CD14-positive monocyte (primary cell): ENCODE results near the gene TBPL1. TPM values are rescaled to one million over a fixed set of nuclear protein-coding genes. Genes with fewer than 3 reads are reported as not detected.

Experiments
- DNase-seq, 3 donors: peaks; one replicate each; pipeline ENCODE4 v3.0.0-alpha.2; 2011 to 2022
- H2AFZ ChIP-seq: 2 replicates; pipeline ENCODE4 v1.6.0; 2012; ENCODE audit warnings: mild to moderate bottlenecking, low read depth, low read length, inconsistent platforms; ENCODE audit not compliant: insufficient read depth, poor library complexity, severe bottlenecking
- H3K27ac ChIP-seq, 2 donors: 1 replicate in 1 of 2; 2 replicates in 1 of 2; pipeline ENCODE4 v1.5.1; 2012 to 2013; ENCODE audit warnings: low read length in 2 of 2, control low read depth in 1 of 2, inconsistent platforms in 1 of 2, low read depth in 1 of 2, mild to moderate bottlenecking in 1 of 2
- H3K27me3 ChIP-seq, 2 donors: one replicate each; pipeline versions ENCODE4 v1.6.0 to v1.6.1; 2011 to 2013; ENCODE audit warnings: low read length in 2 of 2; ENCODE audit not compliant: control insufficient read depth in 2 of 2, insufficient read depth in 2 of 2
- H3K36me3 ChIP-seq, 2 donors: replicated peaks in 1 of 2; 1 replicate in 1 of 2; 2 replicates in 1 of 2; pipeline versions ENCODE4 v1.5.1 to v1.6.1; 2012 to 2013; ENCODE audit warnings: low read length in 2 of 2, control low read depth in 1 of 2, inconsistent platforms in 1 of 2, mild to moderate bottlenecking in 1 of 2; ENCODE audit not compliant: insufficient read depth in 2 of 2, control insufficient read depth in 1 of 2
- H3K4me1 ChIP-seq, 2 donors: 1 replicate in 1 of 2; 2 replicates in 1 of 2; pipeline versions ENCODE4 v1.5.1 to v1.6.1; 2012 to 2013; ENCODE audit warnings: low read length in 2 of 2, control low read depth in 1 of 2, inconsistent platforms in 1 of 2, mild to moderate bottlenecking in 1 of 2, moderate library complexity in 1 of 2; ENCODE audit not compliant: insufficient read depth in 2 of 2, control insufficient read depth in 1 of 2
- H3K4me2 ChIP-seq: replicated peaks from 2 replicates; pipeline ENCODE3; 2012; ENCODE audit warnings: low read length, moderate library complexity, mild to moderate bottlenecking; ENCODE audit not compliant: poor library complexity, severe bottlenecking; ENCODE audit errors: extremely low read depth
- H3K4me3 ChIP-seq, 3 experiments: fragments of 200-600 bp in 1 of 3; sonication (generic) in 1 of 3; replicated peaks in 1 of 3; 1 replicate in 2 of 3; 2 replicates in 1 of 3; pipeline ENCODE4 v1.5.1; 2011 to 2013; ENCODE audit warnings: low read length in 3 of 3, mild to moderate bottlenecking in 3 of 3, control low read depth in 2 of 3, low read depth in 2 of 3, inconsistent platforms in 1 of 3, moderate library complexity in 1 of 3
- H3K79me2 ChIP-seq: 2 replicates; pipeline ENCODE4 v1.6.0; 2012; ENCODE audit warnings: mild to moderate bottlenecking, control low read depth, inconsistent platforms, low read length, moderate library complexity; ENCODE audit not compliant: insufficient read depth
- H3K9ac ChIP-seq: 2 replicates; pipeline ENCODE4 v1.6.0; 2017; ENCODE audit warnings: low read length, mild to moderate bottlenecking; ENCODE audit not compliant: insufficient read depth, poor library complexity, severe bottlenecking
- H3K9me3 ChIP-seq, 2 donors: replicated peaks in 1 of 2; 1 replicate in 1 of 2; 2 replicates in 1 of 2; pipeline versions ENCODE4 v1.5.1 to v1.6.1; 2012 to 2013; ENCODE audit warnings: low read length in 2 of 2, control low read depth in 1 of 2; ENCODE audit not compliant: control insufficient read depth in 1 of 2, insufficient read depth in 1 of 2
- H4K20me1 ChIP-seq: 2 replicates; pipeline ENCODE4 v1.6.0; 2012; ENCODE audit warnings: mild to moderate bottlenecking, low read length, control low read depth, moderate library complexity; ENCODE audit not compliant: insufficient read depth
- H3K27ac Mint-ChIP-seq, 7 donors: one replicate each; pipeline ENCODE4 v1.8.0; 2020; ENCODE audit warnings: mild to moderate bottlenecking in 7 of 7, mixed read lengths in 7 of 7, moderate library complexity in 6 of 7, inconsistent platforms in 2 of 7
- H3K27me3 Mint-ChIP-seq, 3 donors: one replicate each; pipeline ENCODE4 v1.8.0; 2021 to 2022; ENCODE audit warnings: low read depth in 3 of 3, mild to moderate bottlenecking in 3 of 3, mixed read lengths in 3 of 3, moderate library complexity in 3 of 3, inconsistent platforms in 1 of 3
- H3K36me3 Mint-ChIP-seq, 2 donors: one replicate each; pipeline ENCODE4 v1.8.0; 2020; ENCODE audit warnings: mixed read lengths in 2 of 2, inconsistent platforms in 1 of 2, mild to moderate bottlenecking in 1 of 2
- H3K4me1 Mint-ChIP-seq: one replicate; pipeline ENCODE4 v1.8.0; 2020; ENCODE audit warnings: mild to moderate bottlenecking, mixed read lengths
- H3K4me3 Mint-ChIP-seq, 2 donors: one replicate each; pipeline ENCODE4 v1.8.0; 2020; ENCODE audit warnings: mild to moderate bottlenecking in 2 of 2, mixed read lengths in 2 of 2, moderate library complexity in 1 of 2
- H3K9me3 Mint-ChIP-seq, 7 donors: one replicate each; pipeline ENCODE4 v1.8.0; 2020 to 2022; ENCODE audit warnings: mixed read lengths in 7 of 7, mild to moderate bottlenecking in 6 of 7, moderate library complexity in 6 of 7, inconsistent platforms in 2 of 7
- WGBS: methylation state at CpG from one replicate; pipeline ENCODE4 v1.1.5; 2013; ENCODE audit warnings: missing lambda C conversion rate; ENCODE audit not compliant: insufficient coverage; 5-methylcytosine and 5-hydroxymethylcytosine counted together
- intact Hi-C, 2 donors: fragments of 100-400 bp; cut with micrococcal nuclease; formaldehyde crosslinking; loops; one replicate each; pipeline versions ENCODE4 v1.15.0 to v1.15.1; 2023
- polyA plus RNA-seq, 3 donors: library from polyadenylated mRNA; depleted of rRNA in 1 of 3; unstranded in 2 of 3; stranded (reverse) in 1 of 3; fragments of 300-500 nt in 2 of 3; fragments of >200 nt in 1 of 3; fragmentation: Illumina TruSeq in 2 of 3; gene quantifications; 1 replicate in 2 of 3; 2 replicates in 1 of 3; pipeline ENCODE4 v1.2.3, GENCODE V29; 2012 to 2021
- TF ChIP-seq, protein P1 (sequence below): fragments of 200-600 bp; IDR thresholded peaks from one replicate; pipeline ENCODE4 v1.8.0; 2022; ENCODE audit warnings: antibody characterized with exemption, mild to moderate bottlenecking

TBPL1 gene
- polyA plus RNA-seq, 3 donors = 22.0 to 35.6 (median 35.5) TPM

GRCh38 chr6:134000443-134000842 lies 47.4 kb downstream of the TBPL1 start:
- Histone ChIP-seq H3K9ac (no peak overlapping the region), H2AFZ (no peak overlapping the region), H3K4me3 (no peak overlapping the region), H3K27ac (no peak overlapping the region), H3K9me3 (no peaks in the 10 kb centered on the region), H3K79me2 (no peaks in the 10 kb centered on the region), H3K27me3 (peaks cover 0 to 2% of the 10 kb centered on the region in 2 donors), H3K4me1 (peaks cover 9 to 10% of the 10 kb centered on the region in 2 donors), H4K20me1 (no peaks in the 10 kb centered on the region), H3K4me2 (no peak overlapping the region), H3K36me3 (no peaks in the 10 kb centered on the region)
- Mint-ChIP-seq H3K9me3 (no peaks in the 10 kb centered on the region), H3K36me3 (no peaks in the 10 kb centered on the region), H3K27me3 (peaks cover 1 to 2% (median 1%) of the 10 kb centered on the region in 3 donors), H3K27ac (no peak overlapping the region), H3K4me1 (peaks cover 15% of the 10 kb centered on the region), H3K4me3 (no peak overlapping the region)
- TF ChIP-seq, protein P1, sequence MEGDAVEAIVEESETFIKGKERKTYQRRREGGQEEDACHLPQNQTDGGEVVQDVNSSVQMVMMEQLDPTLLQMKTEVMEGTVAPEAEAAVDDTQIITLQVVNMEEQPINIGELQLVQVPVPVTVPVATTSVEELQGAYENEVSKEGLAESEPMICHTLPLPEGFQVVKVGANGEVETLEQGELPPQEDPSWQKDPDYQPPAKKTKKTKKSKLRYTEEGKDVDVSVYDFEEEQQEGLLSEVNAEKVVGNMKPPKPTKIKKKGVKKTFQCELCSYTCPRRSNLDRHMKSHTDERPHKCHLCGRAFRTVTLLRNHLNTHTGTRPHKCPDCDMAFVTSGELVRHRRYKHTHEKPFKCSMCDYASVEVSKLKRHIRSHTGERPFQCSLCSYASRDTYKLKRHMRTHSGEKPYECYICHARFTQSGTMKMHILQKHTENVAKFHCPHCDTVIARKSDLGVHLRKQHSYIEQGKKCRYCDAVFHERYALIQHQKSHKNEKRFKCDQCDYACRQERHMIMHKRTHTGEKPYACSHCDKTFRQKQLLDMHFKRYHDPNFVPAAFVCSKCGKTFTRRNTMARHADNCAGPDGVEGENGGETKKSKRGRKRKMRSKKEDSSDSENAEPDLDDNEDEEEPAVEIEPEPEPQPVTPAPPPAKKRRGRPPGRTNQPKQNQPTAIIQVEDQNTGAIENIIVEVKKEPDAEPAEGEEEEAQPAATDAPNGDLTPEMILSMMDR = no peak
- intact Hi-C loops = no loop called here
- no CpG with 5 or more reads among the region's 3 CpGs for WGBS
- no peak for DNase-seq

DNA sequence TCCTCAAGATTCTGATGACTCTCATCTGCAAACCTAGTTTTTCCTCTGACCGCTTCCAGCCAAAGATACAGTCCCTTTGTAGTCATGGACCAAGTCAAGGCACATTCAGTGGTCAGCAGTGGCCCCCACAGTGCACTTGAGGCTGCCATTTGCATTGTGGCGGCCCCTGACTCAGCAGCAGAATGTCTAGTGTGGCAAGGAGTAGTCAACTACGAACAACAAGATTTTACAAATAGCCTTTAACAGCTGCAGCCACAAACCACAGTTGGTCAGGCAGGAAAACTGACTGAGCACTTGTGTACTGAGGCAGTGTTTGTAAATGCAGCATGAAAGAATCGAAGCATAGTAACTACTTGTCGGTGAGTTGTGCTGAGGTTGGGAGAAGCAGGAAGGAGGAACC lies 49.8 kb downstream of the TBPL1 start:
- TF ChIP-seq, protein P1 = no peak
- Histone ChIP-seq H3K79me2 (no peaks in the 10 kb centered on the region), H3K4me3 (no peak overlapping the region), H3K9ac (no peak overlapping the region), H4K20me1 (no peaks in the 10 kb centered on the region), H3K4me2 (no peak overlapping the region), H3K36me3 (no peaks in the 10 kb centered on the region), H3K9me3 (no peaks in the 10 kb centered on the region), H3K27me3 (peaks cover 0 to 2% of the 10 kb centered on the region in 2 donors), H3K27ac (no peak overlapping the region), H2AFZ (peak overlapping the region; percentile 0), H3K4me1 (peaks cover 9 to 10% of the 10 kb centered on the region in 2 donors)
- H3K4me3 Mint-ChIP-seq = peak overlapping the region in 1 of 2 donors; percentile 36
- no peak overlapping the region for H3K27ac Mint-ChIP-seq
- no peak for DNase-seq
- peaks cover 1 to 3% (median 2%) of the 10 kb centered on the region in 3 donors for H3K27me3 Mint-ChIP-seq
- 49% methylated on average over 4 of the region's 5 CpGs for WGBS
- intact Hi-C loops = no loop called here
- H3K9me3 Mint-ChIP-seq = no peaks in the 10 kb centered on the region
- H3K36me3 Mint-ChIP-seq = peaks cover 0 to 1% of the 10 kb centered on the region in 2 donors
- H3K4me1 Mint-ChIP-seq = peaks cover 13% of the 10 kb centered on the region
